Tracheal epithelial cell (primary cell): Measurements from ENCODE around the gene CCDC91. TPM values are rescaled to one million over a fixed set of nuclear protein-coding genes. Genes with fewer than 3 reads are reported as not detected.

Experiments
- total RNA-seq: library from RNA; depleted of rRNA; stranded (reverse); fragments of >200 nt; gene quantifications from 2 replicates; pipeline ENCODE4 v1.2.1, GENCODE V29; 2014

The CCDC91 gene
- 26.2 and 32.0 TPM in 2 replicates for total RNA-seq

GRCh38 chr12:28190321-28191050 lies at the start of gene CCDC91:
TSS of gene CCDC91 (plus strand) at chr12:28190456. CDS start at chr12:28257216, 66,760 bp downstream.

Other genes starting within 250 kb of the CCDC91 start
- gene PTHLH, start 217.7 kb upstream of the CCDC91 start, total RNA-seq = 84.0 and 193 TPM in 2 replicates